Epithelial cell of esophagus (primary cell): ENCODE measurements around the gene MACROD2.
A peak's percentile ranks its signal among the peaks of the same experiment; 100 is the strongest.

ENCODE experiments used
- DNase-seq: peaks from one replicate; pipeline ENCODE4 v3.0.0; 2010; ENCODE audit warnings: low read depth
- H3K4me3 ChIP-seq: 2 replicates; pipeline ENCODE4 v1.5.1; 2011; ENCODE audit warnings: mild to moderate bottlenecking, low read length, control low read depth
- CTCF ChIP-seq: IDR thresholded peaks from 2 replicates; pipeline ENCODE4 v1.5.1; 2011; ENCODE audit warnings: low read depth, mild to moderate bottlenecking, low read length, control low read depth, inconsistent platforms; ENCODE audit not compliant: insufficient read depth; ENCODE audit errors: missing control alignments

Gene MACROD2

GRCh38 chr20:15673206-15673605, 1677.9 kb downstream of the MACROD2 start:
- peak; percentile 61 for DNase-seq
- TF ChIP-seq CTCF: no peak
- no peak overlapping the region for H3K4me3 ChIP-seq

- H3K4me3 ChIP-seq: no peak overlapping the region
- DNase-seq: no peak
- no peak for TF ChIP-seq CTCF
These were observed 1679.1 kb downstream of the MACROD2 start for GRCh38 chr20:15674253-15675060.

GRCh38 chr20:15675061-15675514, 1679.8 kb downstream of the MACROD2 start:
- no peak for TF ChIP-seq CTCF
- no peak overlapping the region for H3K4me3 ChIP-seq

GRCh38 chr20:15675813-15676484, 1680.6 kb downstream of the MACROD2 start:
- no peak overlapping the region for H3K4me3 ChIP-seq
- TF ChIP-seq CTCF: no peak
- DNase-seq: no peak

More at GRCh38 chr20:15675061-15675514, 1679.8 kb downstream of the MACROD2 start:
- DNase-seq: no peak

GRCh38 chr20:15676815-15677214, 1681.5 kb downstream of the MACROD2 start:
- DNase-seq: no peak
- no peak overlapping the region for H3K4me3 ChIP-seq
- TF ChIP-seq CTCF: no peak

GRCh38 chr20:15682690-15683089, 1687.4 kb downstream of the MACROD2 start:
- TF ChIP-seq CTCF: no peak
- no peak overlapping the region for H3K4me3 ChIP-seq
- no peak for DNase-seq
